OCI-LY7 (cell line): ENCODE data around the gene TSPAN5. TPM values are rescaled to one million over a fixed set of nuclear protein-coding genes. Genes with fewer than 3 reads are reported as not detected.

ENCODE experiments used
- BruUV-seq: library from RNA; stranded (reverse); fragments of 400-500 nt; replicated peaks from 2 replicates; lab custom pipeline; 2021; lab: Mats Ljungman, UMichigan
- CTCF ChIA-PET: fragments of 300-600 bp; sonication (Branson Sonifier 250); formaldehyde crosslinking; loops from one replicate; lab custom pipeline; 2022; ENCODE audit warnings: antibody characterized with exemption; ENCODE audit not compliant: unreplicated experiment; lab: Charles Lee
- POLR2A ChIA-PET: fragments of 300-600 bp; sonication (Branson Sonifier 250); formaldehyde crosslinking; loops from one replicate; lab custom pipeline; 2022; ENCODE audit warnings: antibody characterized with exemption; lab: Charles Lee
- DNase-seq: peaks from one replicate; pipeline ENCODE4 v3.0.0-alpha.2; 2015; ENCODE audit warnings: low spot score
- H2AFZ ChIP-seq: fragments of 200-600 bp; sonication (generic), shearing (Covaris generic); 2 replicates; pipeline ENCODE4 v1.6.1; 2014; ENCODE audit warnings: mild to moderate bottlenecking, antibody characterized with exemption, low read length, moderate library complexity
- H3K27ac ChIP-seq: fragments of 200-600 bp; sonication (generic); 2 replicates; pipeline ENCODE4 v1.5.1; 2014; ENCODE audit warnings: mixed run types, low read depth, mild to moderate bottlenecking, moderate library complexity, low read length, inconsistent platforms; ENCODE audit not compliant: poor library complexity, severe bottlenecking
- H3K36me3 ChIP-seq: fragments of 200-600 bp; sonication (generic); 2 replicates; pipeline ENCODE4 v1.6.1; 2014; ENCODE audit warnings: mild to moderate bottlenecking, antibody characterized with exemption, low read length, moderate library complexity, mixed read lengths; ENCODE audit not compliant: insufficient read depth
- H3K4me1 ChIP-seq: fragments of 200-600 bp; sonication (generic); 2 replicates; pipeline ENCODE4 v1.5.1; 2014; ENCODE audit warnings: mild to moderate bottlenecking, low read length; ENCODE audit not compliant: insufficient read depth, poor library complexity, severe bottlenecking
- H3K4me2 ChIP-seq: fragments of 200-600 bp; sonication (generic); 2 replicates; pipeline ENCODE4 v1.6.1; 2014; ENCODE audit warnings: mild to moderate bottlenecking, low read length
- H3K4me3 ChIP-seq: fragments of 200-600 bp; sonication (generic); 2 replicates; pipeline ENCODE4 v1.5.1; 2014; ENCODE audit warnings: mild to moderate bottlenecking, low read depth, low read length; ENCODE audit not compliant: poor library complexity, severe bottlenecking
- H3K79me2 ChIP-seq: fragments of 200-600 bp; sonication (generic); 2 replicates; pipeline ENCODE4 v1.6.1; 2016; ENCODE audit warnings: low read depth, mild to moderate bottlenecking, low read length, moderate library complexity, mixed read lengths; ENCODE audit not compliant: insufficient read depth
- H3K9me2 ChIP-seq: fragments of 200-600 bp; sonication (generic); 2 replicates; pipeline ENCODE4 v1.6.1; 2016; ENCODE audit warnings: mild to moderate bottlenecking, low read length, mixed read lengths; ENCODE audit not compliant: insufficient read depth
- H3K9me3 ChIP-seq: fragments of 200-600 bp; sonication (generic); 2 replicates; pipeline ENCODE4 v1.6.1; 2014; ENCODE audit warnings: mild to moderate bottlenecking, mixed run types, low read length, mixed read lengths
- H4K20me1 ChIP-seq: fragments of 200-600 bp; sonication (generic); 2 replicates; pipeline ENCODE4 v1.6.1; 2014; ENCODE audit warnings: mild to moderate bottlenecking, antibody characterized with exemption, low read length, moderate library complexity, mixed read lengths; ENCODE audit not compliant: insufficient read depth
- CTCF ChIP-seq: fragments of 200-600 bp; sonication (generic); conservative IDR thresholded peaks from 2 replicates; pipeline ENCODE4 v1.5.1; 2014; ENCODE audit warnings: mild to moderate bottlenecking, antibody characterized with exemption, low read length, moderate library complexity, mixed read lengths
- EZH2phosphoT487 ChIP-seq: fragments of 200-600 bp; sonication (generic); IDR thresholded peaks from 2 replicates; pipeline ENCODE4 v1.6.1; 2018; ENCODE audit warnings: low read depth, borderline replicate concordance, mild to moderate bottlenecking, mixed run types, antibody characterized with exemption, low read length, moderate library complexity, mixed read lengths
- intact Hi-C: fragments of 100-400 bp; cut with micrococcal nuclease; formaldehyde crosslinking; loops from one replicate; pipeline ENCODE4 v1.10.0; 2022; ENCODE audit not compliant: unreplicated experiment
- total RNA-seq, 2 experiments: library from RNA; depleted of rRNA in 1 of 2; stranded (reverse); fragments of >200 nt in 1 of 2; shearing (Covaris generic) in 1 of 2; gene quantifications; 2 replicates each; pipeline ENCODE4 v1.2.3, GENCODE V29; 2014 to 2022

TSPAN5 gene
- total RNA-seq, 2 experiments from 2014 or later = not detected

GRCh38 chr4:98501383-98501782, 157.0 kb downstream of the TSPAN5 start:
- no peaks in the 10 kb centered on the region for H3K36me3 ChIP-seq
- no peak overlapping the region for H3K27ac ChIP-seq
- no peaks in the 10 kb centered on the region for H3K9me2 ChIP-seq
- TF ChIP-seq CTCF (no peak), EZH2phosphoT487 (no peak)
- H3K79me2 ChIP-seq = no peaks in the 10 kb centered on the region
- no peak overlapping the region for H3K4me2 ChIP-seq
- H3K4me1 ChIP-seq = no peaks in the 10 kb centered on the region
- BruUV-seq = no TSS peak
- ChIA-PET POLR2A (interaction anchor here (0.5 kb wide), 1 partner anchor 145 kb away, joined by 5 read pairs; no protein-coding TSS in a partner anchor), CTCF (no interaction called here)
- no peak overlapping the region for H2AFZ ChIP-seq
- no peak for DNase-seq
- no peaks in the 10 kb centered on the region for H4K20me1 ChIP-seq
- no peak overlapping the region for H3K4me3 ChIP-seq
- intact Hi-C loops = no loop called here
- H3K9me3 ChIP-seq = no peaks in the 10 kb centered on the region

GRCh38 chr4:98498774-98499173, 159.6 kb downstream of the TSPAN5 start:
- Histone ChIP-seq H2AFZ (no peak overlapping the region), H3K4me1 (no peaks in the 10 kb centered on the region), H3K4me2 (no peak overlapping the region), H3K36me3 (no peaks in the 10 kb centered on the region), H3K27ac (no peak overlapping the region), H3K4me3 (no peak overlapping the region), H3K9me3 (no peaks in the 10 kb centered on the region), H3K79me2 (no peaks in the 10 kb centered on the region), H4K20me1 (no peaks in the 10 kb centered on the region), H3K9me2 (no peaks in the 10 kb centered on the region)
- ChIA-PET POLR2A (interaction anchor here (0.6 kb wide), 2 partner anchors 16 to 871 kb away, joined by 3 read pairs; no protein-coding TSS in a partner anchor), CTCF (no interaction called here)
- no peak for TF ChIP-seq EZH2phosphoT487
- TF ChIP-seq CTCF = no peak
- DNase-seq = no peak
- intact Hi-C loops = no loop called here
- no TSS peak for BruUV-seq

GRCh38 chr4:98496152-98496845, 162.1 kb downstream of the TSPAN5 start:
- no TSS peak for BruUV-seq

More at GRCh38 chr4:98496152-98496845, 162.1 kb downstream of the TSPAN5 start:
- Histone ChIP-seq H3K9me2 (no peaks in the 10 kb centered on the region), H3K27ac (no peak overlapping the region), H4K20me1 (no peaks in the 10 kb centered on the region), H3K4me1 (no peaks in the 10 kb centered on the region), H3K36me3 (no peaks in the 10 kb centered on the region), H3K4me3 (no peak overlapping the region), H2AFZ (no peak overlapping the region), H3K79me2 (no peaks in the 10 kb centered on the region), H3K9me3 (no peaks in the 10 kb centered on the region), H3K4me2 (no peak overlapping the region)
- ChIA-PET POLR2A (interaction anchor here (1.0 to 1.1 kb wide), 2 partner anchors 338 to 353 kb away, joined by 3 read pairs; partner anchors contain the start of gene STPG2), CTCF (no interaction called here)
- DNase-seq = no peak
- no peak for TF ChIP-seq CTCF
- no peak for TF ChIP-seq EZH2phosphoT487
- intact Hi-C loops = no loop called here
